Immature natural killer cell (primary cell): ENCODE data around the gene METTL17. TPM values are rescaled to one million over a fixed set of nuclear protein-coding genes. Genes with fewer than 3 reads are reported as not detected.
"Not testable (repeated sequence)": the region's sequence is repeated elsewhere in the genome, so short reads cannot be mapped to it uniquely, and the experiment has no call there.

Source experiments
- DNase-seq, 3 donors: peaks; one replicate each; pipeline ENCODE4 v3.0.0; 2022; ENCODE audit warnings: mixed read lengths in 1 of 3
- H3K27ac Mint-ChIP-seq, 6 donors: one replicate each; pipeline ENCODE4 v1.8.0; 2020; ENCODE audit warnings: mixed read lengths in 6 of 6, mild to moderate bottlenecking in 5 of 6, inconsistent platforms in 4 of 6, moderate library complexity in 3 of 6
- H3K27me3 Mint-ChIP-seq, 3 donors: one replicate each; pipeline ENCODE4 v1.8.0; 2020 to 2021; ENCODE audit warnings: low read depth in 3 of 3, mild to moderate bottlenecking in 3 of 3, mixed read lengths in 3 of 3, moderate library complexity in 3 of 3, inconsistent platforms in 1 of 3
- H3K36me3 Mint-ChIP-seq, 3 donors: one replicate each; pipeline ENCODE4 v1.8.0; 2020; ENCODE audit warnings: mixed read lengths in 3 of 3, inconsistent platforms in 2 of 3, mild to moderate bottlenecking in 2 of 3
- H3K4me1 Mint-ChIP-seq, 2 donors: one replicate each; pipeline ENCODE4 v1.8.0; 2020; ENCODE audit warnings: inconsistent platforms in 2 of 2, mild to moderate bottlenecking in 2 of 2, mixed read lengths in 2 of 2, moderate library complexity in 1 of 2
- H3K4me3 Mint-ChIP-seq, 5 donors: one replicate each; pipeline ENCODE4 v1.8.0; 2020; ENCODE audit warnings: mild to moderate bottlenecking in 5 of 5, mixed read lengths in 5 of 5, inconsistent platforms in 3 of 5, moderate library complexity in 3 of 5
- H3K9me3 Mint-ChIP-seq, 6 donors: one replicate each; pipeline ENCODE4 v1.8.0; 2020; ENCODE audit warnings: mild to moderate bottlenecking in 6 of 6, mixed read lengths in 6 of 6, inconsistent platforms in 4 of 6, moderate library complexity in 3 of 6
- polyA plus RNA-seq, 3 donors: library from polyadenylated mRNA; unstranded; fragments of 300-500 nt; fragmentation: Illumina TruSeq; gene quantifications; one replicate each; pipeline ENCODE4 v1.2.3, GENCODE V29; 2021

Gene METTL17
- polyA plus RNA-seq, 3 donors from 2014 or later: 30.4 to 39.6 (median 32.1) TPM

- peak overlapping the region in 1 of 6 donors; percentile 15 for H3K27ac Mint-ChIP-seq
- no peaks in the 10 kb centered on the region for H3K9me3 Mint-ChIP-seq
- no peaks in the 10 kb centered on the region for H3K4me1 Mint-ChIP-seq
- H3K4me3 Mint-ChIP-seq: no peak overlapping the region
- H3K27me3 Mint-ChIP-seq: peaks cover 0 to 3% (median 0%) of the 10 kb centered on the region in 3 donors
- peaks cover 0 to 39% (median 31%) of the 10 kb centered on the region in 3 donors for H3K36me3 Mint-ChIP-seq
- DNase-seq: no peak
Observed at GRCh38 chr14:20999591-20999990, 9.8 kb downstream of the METTL17 start.

- no peak for DNase-seq
- Mint-ChIP-seq H3K4me1 (no peaks in the 10 kb centered on the region), H3K27ac (no peak overlapping the region), H3K36me3 (peaks cover 0 to 23% (median 15%) of the 10 kb centered on the region in 3 donors), H3K9me3 (no peaks in the 10 kb centered on the region), H3K4me3 (no peak overlapping the region), H3K27me3 (peaks cover 0 to 5% (median 0%) of the 10 kb centered on the region in 3 donors)
Observed at GRCh38 chr14:21001218-21001617, 11.4 kb downstream of the METTL17 start.

- DNase-seq: no peak
- H3K27me3 Mint-ChIP-seq: peaks cover 0 to 4% (median 0%) of the 10 kb centered on the region in 3 donors
- H3K27ac Mint-ChIP-seq: no peak overlapping the region
- H3K36me3 Mint-ChIP-seq: peaks cover 0 to 4% (median 0%) of the 10 kb centered on the region in 3 donors
- H3K4me3 Mint-ChIP-seq: no peak overlapping the region
- H3K9me3 Mint-ChIP-seq: no peaks in the 10 kb centered on the region
- no peaks in the 10 kb centered on the region for H3K4me1 Mint-ChIP-seq
Observed at GRCh38 chr14:21003788-21004346, 14.1 kb downstream of the METTL17 start.

- not testable (repeated sequence) for H3K36me3 Mint-ChIP-seq, H3K4me1 Mint-ChIP-seq, DNase-seq, H3K27me3 Mint-ChIP-seq, H3K4me3 Mint-ChIP-seq, H3K27ac Mint-ChIP-seq, H3K9me3 Mint-ChIP-seq
Observed at GRCh38 chr14:21009721-21010120, 19.9 kb downstream of the METTL17 start.

- no peak overlapping the region for H3K27ac Mint-ChIP-seq
- DNase-seq: no peak
- H3K9me3 Mint-ChIP-seq: no peaks in the 10 kb centered on the region
Observed at GRCh38 chr14:21011136-21011535, 21.4 kb downstream of the METTL17 start.

GRCh38 chr14:21014761-21015190, 25.0 kb downstream of the METTL17 start:
- Mint-ChIP-seq H3K9me3 (no peaks in the 10 kb centered on the region), H3K27me3 (peaks cover 1 to 8% (median 3%) of the 10 kb centered on the region in 3 donors), H3K27ac (no peak overlapping the region), H3K4me1 (no peaks in the 10 kb centered on the region), H3K36me3 (peaks cover 4 to 7% (median 5%) of the 10 kb centered on the region in 3 donors), H3K4me3 (no peak overlapping the region)
- peak; percentile 65 to 73 (median 71) for DNase-seq

More at GRCh38 chr14:21011136-21011535, 21.4 kb downstream of the METTL17 start:
- H3K36me3 Mint-ChIP-seq: no peaks in the 10 kb centered on the region
- H3K4me3 Mint-ChIP-seq: no peak overlapping the region
- no peaks in the 10 kb centered on the region for H3K4me1 Mint-ChIP-seq
- H3K27me3 Mint-ChIP-seq: peaks cover 0 to 4% (median 1%) of the 10 kb centered on the region in 3 donors

GRCh38 chr14:21015312-21015711, 25.5 kb downstream of the METTL17 start:
- Mint-ChIP-seq H3K9me3 (no peaks in the 10 kb centered on the region), H3K27ac (no peak overlapping the region), H3K36me3 (peaks cover 4 to 7% (median 5%) of the 10 kb centered on the region in 3 donors), H3K27me3 (peaks cover 1 to 8% (median 3%) of the 10 kb centered on the region in 3 donors), H3K4me3 (no peak overlapping the region), H3K4me1 (no peaks in the 10 kb centered on the region)
- DNase-seq: no peak

GRCh38 chr14:21016413-21017190, 26.8 kb downstream of the METTL17 start:
- peaks cover 1 to 8% (median 3%) of the 10 kb centered on the region in 3 donors for H3K27me3 Mint-ChIP-seq
- no peak overlapping the region for H3K4me3 Mint-ChIP-seq
- DNase-seq: no peak
- H3K27ac Mint-ChIP-seq: no peak overlapping the region
- peaks cover 7 to 9% (median 7%) of the 10 kb centered on the region in 3 donors for H3K36me3 Mint-ChIP-seq
- H3K4me1 Mint-ChIP-seq: no peaks in the 10 kb centered on the region
- no peaks in the 10 kb centered on the region for H3K9me3 Mint-ChIP-seq

- H3K36me3 Mint-ChIP-seq: peaks cover 7 to 14% (median 8%) of the 10 kb centered on the region in 3 donors
- peaks cover 0 to 2% of the 10 kb centered on the region in 2 donors for H3K4me1 Mint-ChIP-seq
- H3K27me3 Mint-ChIP-seq: peaks cover 4 to 9% (median 5%) of the 10 kb centered on the region in 3 donors
- no peak overlapping the region for H3K4me3 Mint-ChIP-seq
- no peak overlapping the region for H3K27ac Mint-ChIP-seq
- DNase-seq: no peak
- no peaks in the 10 kb centered on the region for H3K9me3 Mint-ChIP-seq
Observed at GRCh38 chr14:21017528-21018245, 27.9 kb downstream of the METTL17 start.

- H3K4me1 Mint-ChIP-seq: peaks cover 3 to 8% of the 10 kb centered on the region in 2 donors
- H3K9me3 Mint-ChIP-seq: no peaks in the 10 kb centered on the region
- no peak overlapping the region for H3K4me3 Mint-ChIP-seq
- no peak for DNase-seq
- H3K27me3 Mint-ChIP-seq: peaks cover 6 to 9% (median 6%) of the 10 kb centered on the region in 3 donors
- H3K27ac Mint-ChIP-seq: no peak overlapping the region
- peaks cover 7 to 18% (median 8%) of the 10 kb centered on the region in 3 donors for H3K36me3 Mint-ChIP-seq
Observed at GRCh38 chr14:21018286-21018685, 28.5 kb downstream of the METTL17 start.

- no peak for DNase-seq
- Mint-ChIP-seq H3K27me3 (peaks cover 6 to 9% (median 8%) of the 10 kb centered on the region in 3 donors), H3K9me3 (no peaks in the 10 kb centered on the region), H3K27ac (no peak overlapping the region), H3K36me3 (peaks cover 7 to 18% (median 8%) of the 10 kb centered on the region in 3 donors), H3K4me3 (no peak overlapping the region), H3K4me1 (peaks cover 5 to 11% of the 10 kb centered on the region in 2 donors)
Observed at GRCh38 chr14:21018781-21019180, 29.0 kb downstream of the METTL17 start.

- peaks cover 11 to 17% of the 10 kb centered on the region in 2 donors for H3K4me1 Mint-ChIP-seq
- no peak overlapping the region for H3K27ac Mint-ChIP-seq
- peaks cover 8 to 9% (median 9%) of the 10 kb centered on the region in 3 donors for H3K27me3 Mint-ChIP-seq
- H3K36me3 Mint-ChIP-seq: peaks cover 7 to 18% (median 8%) of the 10 kb centered on the region in 3 donors
- no peaks in the 10 kb centered on the region for H3K9me3 Mint-ChIP-seq
- DNase-seq: no peak
- no peak overlapping the region for H3K4me3 Mint-ChIP-seq
Observed at GRCh38 chr14:21019366-21019765, 29.6 kb downstream of the METTL17 start.

- Mint-ChIP-seq H3K27me3 (peaks cover 7 to 11% (median 8%) of the 10 kb centered on the region in 3 donors), H3K9me3 (no peaks in the 10 kb centered on the region), H3K4me1 (peaks cover 11 to 20% of the 10 kb centered on the region in 2 donors), H3K27ac (no peak overlapping the region), H3K4me3 (no peak overlapping the region), H3K36me3 (peaks cover 7 to 18% (median 8%) of the 10 kb centered on the region in 3 donors)
- DNase-seq: no peak
Observed at GRCh38 chr14:21020977-21021545, 31.3 kb downstream of the METTL17 start.
